ENCODE measurements around the gene CCDC171.
"Not testable (repeated sequence)": the region's sequence is repeated elsewhere in the genome, so short reads cannot be mapped to it uniquely, and the experiment has no call there.

The CCDC171 gene

DNA sequence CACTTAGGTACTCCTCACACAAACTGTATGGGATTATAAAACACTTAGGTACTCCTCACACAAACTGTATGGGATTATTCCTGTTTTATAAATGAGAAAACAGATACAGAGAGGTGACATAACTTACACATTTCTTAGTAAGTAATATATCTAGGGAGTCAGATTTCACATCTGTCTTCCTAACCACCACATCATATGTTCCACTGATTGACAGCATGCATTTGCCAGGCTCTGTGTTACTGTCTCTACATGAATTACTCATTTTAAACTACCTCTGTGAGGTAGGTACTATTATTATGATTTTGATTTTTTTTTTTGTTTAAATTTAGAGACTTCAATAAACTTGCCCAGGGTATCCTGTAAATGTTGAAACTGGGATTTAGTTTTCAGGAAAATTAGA, 232.7 kb downstream of the CCDC171 start:
- Histone ChIP-seq H3K36me3 (no peaks in the 10 kb centered on the region), H3K27me3 (ENCODE audit: insufficient read depth, low read depth, severe bottlenecking) (no peaks in the 10 kb centered on the region), H3K9me3 (ENCODE audit: severe bottlenecking) (no peaks in the 10 kb centered on the region), H3K4me3 (ENCODE audit: low read depth, low read length) (no peak overlapping the region), H3K27ac (no peak overlapping the region)
- no peak for TF ChIP-seq CTCF (IDR thresholded peaks at IDR 0.05; ENCODE audit: low read depth, low read length)
- DNase-seq: no peak

- no peak overlapping the region for H3K27ac ChIP-seq
- no peak for DNase-seq
- TF ChIP-seq CTCF (IDR thresholded peaks at IDR 0.05; ENCODE audit: low read depth, low read length): no peak
- no peaks in the 10 kb centered on the region for H3K27me3 ChIP-seq (ENCODE audit: insufficient read depth, low read depth, severe bottlenecking)
- no peaks in the 10 kb centered on the region for H3K36me3 ChIP-seq
- H3K9me3 ChIP-seq (ENCODE audit: severe bottlenecking): no peaks in the 10 kb centered on the region
- no peak overlapping the region for H3K4me3 ChIP-seq (ENCODE audit: low read depth, low read length)
These were observed 233.8 kb downstream of the CCDC171 start for GRCh38 chr9:15786616-15787015.

DNA sequence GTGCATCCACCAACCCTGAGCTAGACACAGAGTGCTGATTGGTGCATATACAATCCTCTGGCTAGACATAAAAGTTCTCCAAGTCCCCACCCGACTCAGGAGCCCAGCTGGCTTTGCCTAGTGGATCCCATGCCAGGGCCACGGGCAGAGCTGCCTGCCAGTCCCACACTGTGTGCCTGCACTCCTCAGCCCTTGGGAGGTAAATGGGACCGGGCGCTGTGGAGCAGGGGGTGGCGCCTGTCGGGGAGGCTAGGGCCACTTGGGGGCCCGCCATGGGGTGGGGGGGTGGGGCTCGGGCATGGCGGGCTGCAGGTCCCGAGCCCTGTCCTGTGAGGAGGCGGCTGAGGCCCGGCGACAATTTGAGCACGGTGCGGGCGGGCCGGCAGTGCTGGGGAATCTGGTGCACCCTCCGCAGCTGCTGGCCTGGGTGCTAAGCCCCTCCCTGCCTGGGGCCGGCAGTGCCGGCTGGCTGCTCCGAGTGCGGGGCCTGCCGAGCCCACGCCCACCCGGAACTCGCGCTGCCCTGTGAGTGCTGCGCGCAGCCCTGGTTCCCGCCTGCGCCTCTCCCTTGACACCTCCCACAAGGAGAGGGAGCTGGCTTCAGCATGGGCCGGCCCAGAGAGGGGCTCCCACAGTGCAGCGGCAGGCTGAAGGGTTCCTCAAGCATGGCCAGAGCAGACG, 257.5 kb downstream of the CCDC171 start:
- H3K27me3 ChIP-seq (ENCODE audit: insufficient read depth, low read depth, severe bottlenecking); H3K4me3 ChIP-seq (ENCODE audit: low read depth, low read length); DNase-seq; H3K27ac ChIP-seq; H3K9me3 ChIP-seq (ENCODE audit: severe bottlenecking); H3K36me3 ChIP-seq: not testable (repeated sequence)

DNA sequence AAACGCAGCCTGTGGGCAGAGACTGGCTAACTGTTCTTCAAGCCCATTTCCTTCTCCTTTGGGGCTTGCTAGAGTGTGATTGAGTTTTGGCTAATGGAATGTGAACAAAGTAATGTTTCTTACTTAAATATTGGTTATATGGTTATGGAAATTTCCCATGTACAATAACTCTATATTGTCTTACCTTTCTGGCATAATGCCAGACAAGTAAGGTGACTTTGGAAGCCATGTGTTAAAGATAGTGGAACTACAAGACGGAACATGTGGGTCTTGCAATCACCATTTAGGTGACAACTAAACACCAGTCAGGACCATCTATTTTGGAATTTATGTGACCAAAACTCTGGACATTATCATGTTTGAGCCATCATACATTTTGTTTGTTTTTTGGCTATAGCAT, 260.2 kb downstream of the CCDC171 start:
- no peak overlapping the region for H3K4me3 ChIP-seq (ENCODE audit: low read depth, low read length)
- DNase-seq: no peak

DNA sequence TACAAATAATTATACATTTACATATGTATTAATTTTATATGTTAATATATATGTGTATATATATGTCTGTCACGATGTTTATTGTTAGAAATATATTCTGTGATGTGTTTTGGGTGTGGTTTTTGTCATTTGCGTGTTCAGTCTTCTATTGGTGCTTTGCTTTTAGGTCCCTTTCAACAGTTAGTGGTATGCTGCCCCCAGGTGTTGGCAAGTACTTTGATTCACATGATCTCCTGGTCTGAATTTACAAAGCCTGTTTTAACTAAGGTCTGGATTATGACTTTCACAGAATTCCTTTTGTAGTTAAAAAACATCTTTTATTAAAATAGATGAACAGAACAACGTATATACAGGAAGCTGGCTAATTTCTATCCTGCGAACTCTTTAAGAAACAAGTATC, 271.5 kb downstream of the CCDC171 start:
- H3K27me3 ChIP-seq (ENCODE audit: insufficient read depth, low read depth, severe bottlenecking): no peaks in the 10 kb centered on the region
- no peak overlapping the region for H3K27ac ChIP-seq
- H3K36me3 ChIP-seq: no peaks in the 10 kb centered on the region
- peak; percentile 33 for DNase-seq
- H3K4me3 ChIP-seq (ENCODE audit: low read depth, low read length): no peak overlapping the region
- no peaks in the 10 kb centered on the region for H3K9me3 ChIP-seq (ENCODE audit: severe bottlenecking)
- peak; percentile 19; the same call in 1 of the 2 replicates for TF ChIP-seq CTCF (IDR thresholded peaks at IDR 0.05; ENCODE audit: low read depth, low read length)

More for the DNA sequence above, 260.2 kb downstream of the CCDC171 start:
- TF ChIP-seq CTCF (IDR thresholded peaks at IDR 0.05; ENCODE audit: low read depth, low read length): no peak
- Histone ChIP-seq H3K9me3 (ENCODE audit: severe bottlenecking) (no peaks in the 10 kb centered on the region), H3K27ac (no peak overlapping the region), H3K36me3 (no peaks in the 10 kb centered on the region), H3K27me3 (ENCODE audit: insufficient read depth, low read depth, severe bottlenecking) (no peaks in the 10 kb centered on the region)

- no peak for TF ChIP-seq CTCF (IDR thresholded peaks at IDR 0.05; ENCODE audit: low read depth, low read length)
These were observed 278.5 kb downstream of the CCDC171 start for GRCh38 chr9:15831384-15831783.

More at GRCh38 chr9:15831384-15831783, 278.5 kb downstream of the CCDC171 start:
- DNase-seq: no peak
- Histone ChIP-seq H3K9me3 (ENCODE audit: severe bottlenecking) (no peaks in the 10 kb centered on the region), H3K4me3 (ENCODE audit: low read depth, low read length) (no peak overlapping the region), H3K27me3 (ENCODE audit: insufficient read depth, low read depth, severe bottlenecking) (no peaks in the 10 kb centered on the region), H3K36me3 (no peaks in the 10 kb centered on the region), H3K27ac (no peak overlapping the region)

Measured in WERI-Rb-1 (cell line).